Neural cell (in vitro differentiated cells): ENCODE measurements around the gene S100A16.

Experiments used
- EP300 ChIP-seq: fragments of 450-650 bp; conservative IDR thresholded peaks from 2 replicates; pipeline ENCODE4 v1.6.1; 2014; ENCODE audit warnings: antibody characterized with exemption, mild to moderate bottlenecking, moderate library complexity; ENCODE audit not compliant: poor library complexity, severe bottlenecking
- EZH2 ChIP-seq: fragments of 200-600, 300-800 bp; shearing (Covaris generic), sonication (generic); IDR thresholded peaks from 2 replicates; pipeline ENCODE4 v1.6.1; 2014; ENCODE audit warnings: antibody characterized with exemption, low read length, borderline replicate concordance, mild to moderate bottlenecking; ENCODE audit not compliant: insufficient read depth, poor library complexity, severe bottlenecking
- MXI1 ChIP-seq: fragments of 450-650 bp; conservative IDR thresholded peaks from 2 replicates; pipeline ENCODE4 v1.6.1; 2014; ENCODE audit warnings: antibody characterized with exemption, mild to moderate bottlenecking; ENCODE audit not compliant: poor library complexity, severe bottlenecking
- POLR2AphosphoS5 ChIP-seq: IDR thresholded peaks from 2 replicates; pipeline ENCODE4 v1.6.1; 2012
- SMC3 ChIP-seq: fragments of 450-650 bp; conservative IDR thresholded peaks from 2 replicates; pipeline ENCODE4 v1.6.1; 2014; ENCODE audit warnings: antibody characterized with exemption, mild to moderate bottlenecking, moderate library complexity; ENCODE audit not compliant: poor library complexity
- TF ChIP-seq, protein P1 (sequence below): fragments of 450-650 bp; IDR thresholded peaks from 2 replicates; pipeline ENCODE4 v1.5.1; 2014; ENCODE audit warnings: antibody characterized with exemption, mild to moderate bottlenecking, moderate library complexity; ENCODE audit not compliant: poor library complexity, severe bottlenecking

DNA sequence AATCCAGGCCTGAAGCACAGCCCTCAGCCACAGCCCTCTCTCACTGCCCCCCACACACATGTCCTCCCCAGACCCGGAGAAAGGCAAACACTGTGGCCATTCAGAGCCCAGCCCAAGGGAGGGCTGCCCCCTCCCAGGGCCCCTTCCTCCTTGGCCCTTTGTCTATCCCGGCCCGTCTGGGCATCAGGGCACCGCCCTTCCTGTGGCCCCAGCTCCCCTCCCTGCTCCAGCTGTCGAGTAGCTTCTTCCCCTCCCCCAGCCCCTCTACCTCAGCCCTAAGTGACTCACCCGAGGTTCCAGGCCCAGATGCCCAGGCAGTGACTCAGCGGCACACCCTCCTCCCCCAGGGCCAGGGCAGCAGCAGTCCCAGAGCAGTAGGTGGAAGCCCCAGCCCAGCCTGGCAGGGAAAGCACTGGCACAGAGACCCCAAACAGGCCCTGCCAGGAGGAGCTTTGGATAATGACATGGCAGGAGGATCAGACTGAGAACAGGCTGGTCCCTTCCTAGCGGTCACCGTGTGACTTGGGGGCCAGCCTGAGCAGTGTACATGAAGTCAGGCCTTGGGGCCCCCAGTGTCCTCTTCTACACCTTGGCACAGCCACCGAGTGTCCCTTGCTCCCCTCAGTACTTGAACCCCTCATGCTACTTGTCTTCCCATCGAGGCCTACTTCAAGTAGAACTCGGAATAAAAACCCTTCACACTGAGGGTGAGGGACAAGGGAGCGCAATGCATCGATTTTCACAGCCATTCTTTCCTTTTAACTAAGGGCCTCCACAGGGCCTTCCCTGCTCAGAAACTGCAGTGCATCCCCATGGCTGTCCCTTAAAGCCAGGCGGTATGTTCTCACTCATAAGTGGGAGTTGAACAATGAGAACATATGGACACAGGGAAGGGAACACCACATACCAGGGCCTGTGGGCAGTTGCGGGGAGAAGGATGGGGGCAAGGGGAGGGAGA lies 46.2 kb downstream of the S100A16 start:
- TF ChIP-seq, protein P1, sequence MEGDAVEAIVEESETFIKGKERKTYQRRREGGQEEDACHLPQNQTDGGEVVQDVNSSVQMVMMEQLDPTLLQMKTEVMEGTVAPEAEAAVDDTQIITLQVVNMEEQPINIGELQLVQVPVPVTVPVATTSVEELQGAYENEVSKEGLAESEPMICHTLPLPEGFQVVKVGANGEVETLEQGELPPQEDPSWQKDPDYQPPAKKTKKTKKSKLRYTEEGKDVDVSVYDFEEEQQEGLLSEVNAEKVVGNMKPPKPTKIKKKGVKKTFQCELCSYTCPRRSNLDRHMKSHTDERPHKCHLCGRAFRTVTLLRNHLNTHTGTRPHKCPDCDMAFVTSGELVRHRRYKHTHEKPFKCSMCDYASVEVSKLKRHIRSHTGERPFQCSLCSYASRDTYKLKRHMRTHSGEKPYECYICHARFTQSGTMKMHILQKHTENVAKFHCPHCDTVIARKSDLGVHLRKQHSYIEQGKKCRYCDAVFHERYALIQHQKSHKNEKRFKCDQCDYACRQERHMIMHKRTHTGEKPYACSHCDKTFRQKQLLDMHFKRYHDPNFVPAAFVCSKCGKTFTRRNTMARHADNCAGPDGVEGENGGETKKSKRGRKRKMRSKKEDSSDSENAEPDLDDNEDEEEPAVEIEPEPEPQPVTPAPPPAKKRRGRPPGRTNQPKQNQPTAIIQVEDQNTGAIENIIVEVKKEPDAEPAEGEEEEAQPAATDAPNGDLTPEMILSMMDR = no peak
- TF ChIP-seq MXI1 (no peak), POLR2AphosphoS5 (no peak), EZH2 (no peak), EP300 (no peak), SMC3 (no peak)
